HPDE6-E6E7 (cell line): ENCODE data around the gene NOG.

Experiments used
- DNase-seq: peaks from one replicate; pipeline ENCODE4 v3.0.0; 2011; ENCODE audit warnings: missing footprints; ENCODE audit errors: extremely low spot score

Gene NOG

GRCh38 chr17:56635641-56636040, 42.1 kb downstream of the NOG start:
- DNase-seq: no peak

GRCh38 chr17:56636265-56636664, 42.8 kb downstream of the NOG start:
- no peak for DNase-seq

- DNase-seq: no peak
These were observed 43.8 kb downstream of the NOG start for GRCh38 chr17:56637254-56637653.

- DNase-seq: no peak
These were observed 45.1 kb downstream of the NOG start for GRCh38 chr17:56638591-56639051.

- no peak for DNase-seq
These were observed 46.0 kb downstream of the NOG start for GRCh38 chr17:56639517-56639916.

GRCh38 chr17:56640116-56640515, 46.6 kb downstream of the NOG start:
- DNase-seq: no peak

GRCh38 chr17:56641373-56641772, 47.9 kb downstream of the NOG start:
- DNase-seq: no peak

- no peak for DNase-seq
These were observed 48.4 kb downstream of the NOG start for GRCh38 chr17:56641894-56642293.

- DNase-seq: no peak
These were observed 48.9 kb downstream of the NOG start for GRCh38 chr17:56642424-56642823.
